DOHH2 (cell line): ENCODE measurements around the gene NLGN4X.

Source experiments
- EZH2phosphoT487 ChIP-seq: fragments of 200-600 bp; sonication (generic); IDR thresholded peaks from 2 replicates; pipeline ENCODE4 v1.6.1; 2017; ENCODE audit warnings: borderline replicate concordance, mild to moderate bottlenecking, antibody characterized with exemption, low read length, moderate library complexity, mixed read lengths
- TF ChIP-seq, protein P1 (sequence below): fragments of 200-600 bp; sonication (generic); IDR thresholded peaks from one replicate; pipeline ENCODE4 v1.5.1; 2014; ENCODE audit warnings: antibody characterized with exemption, mild to moderate bottlenecking, low read depth, low read length; ENCODE audit not compliant: poor library complexity, severe bottlenecking

DNA sequence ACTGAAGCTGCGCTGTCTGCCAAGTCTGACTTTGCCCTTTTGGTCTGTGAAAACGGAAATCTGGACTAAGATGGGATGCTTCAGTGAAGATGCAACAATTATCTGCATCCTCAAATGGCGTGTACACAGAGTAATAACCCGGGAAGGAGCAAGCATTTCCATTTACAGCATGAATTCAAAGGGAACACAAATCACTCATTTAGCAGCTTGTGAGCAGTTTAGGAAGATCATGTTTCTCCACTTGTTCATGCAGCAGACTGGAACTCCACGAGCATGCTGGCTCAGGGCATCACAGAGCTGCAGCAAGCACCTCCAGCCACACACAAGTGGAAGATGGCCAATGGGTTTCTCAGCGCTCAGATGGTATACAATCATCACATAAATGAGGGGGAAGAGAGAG is 175.5 kb downstream of the NLGN4X start:
- TF ChIP-seq, protein P1, sequence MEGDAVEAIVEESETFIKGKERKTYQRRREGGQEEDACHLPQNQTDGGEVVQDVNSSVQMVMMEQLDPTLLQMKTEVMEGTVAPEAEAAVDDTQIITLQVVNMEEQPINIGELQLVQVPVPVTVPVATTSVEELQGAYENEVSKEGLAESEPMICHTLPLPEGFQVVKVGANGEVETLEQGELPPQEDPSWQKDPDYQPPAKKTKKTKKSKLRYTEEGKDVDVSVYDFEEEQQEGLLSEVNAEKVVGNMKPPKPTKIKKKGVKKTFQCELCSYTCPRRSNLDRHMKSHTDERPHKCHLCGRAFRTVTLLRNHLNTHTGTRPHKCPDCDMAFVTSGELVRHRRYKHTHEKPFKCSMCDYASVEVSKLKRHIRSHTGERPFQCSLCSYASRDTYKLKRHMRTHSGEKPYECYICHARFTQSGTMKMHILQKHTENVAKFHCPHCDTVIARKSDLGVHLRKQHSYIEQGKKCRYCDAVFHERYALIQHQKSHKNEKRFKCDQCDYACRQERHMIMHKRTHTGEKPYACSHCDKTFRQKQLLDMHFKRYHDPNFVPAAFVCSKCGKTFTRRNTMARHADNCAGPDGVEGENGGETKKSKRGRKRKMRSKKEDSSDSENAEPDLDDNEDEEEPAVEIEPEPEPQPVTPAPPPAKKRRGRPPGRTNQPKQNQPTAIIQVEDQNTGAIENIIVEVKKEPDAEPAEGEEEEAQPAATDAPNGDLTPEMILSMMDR: no peak
- no peak for TF ChIP-seq EZH2phosphoT487
